HG03280 (cell line): ENCODE data around the gene CLECL1.
A peak's percentile ranks its signal among the peaks of the same experiment; 100 is the strongest.
"Not testable (repeated sequence)": the region's sequence is repeated elsewhere in the genome, so short reads cannot be mapped to it uniquely, and the experiment has no call there.

ENCODE experiments used
- ATAC-seq: cut with Tn5 transposase; IDR thresholded peaks from one replicate; pipeline ENCODE4 v1.9.1; 2021; ENCODE audit warnings: mild to moderate bottlenecking, moderate library complexity; ENCODE audit not compliant: unreplicated experiment

The CLECL1 gene

GRCh38 chr12:9725213-9725870 lies 7.6 kb downstream of the CLECL1 start:
- no peak for ATAC-seq

- ATAC-seq, result no peak
Measured at GRCh38 chr12:9724023-9724422, 8.9 kb downstream of the CLECL1 start.

- peak; percentile 59 for ATAC-seq
Measured at GRCh38 chr12:9721394-9722092, 11.4 kb downstream of the CLECL1 start.

GRCh38 chr12:9719790-9720189 lies 13.1 kb downstream of the CLECL1 start:
- no peak for ATAC-seq

- ATAC-seq, result no peak
Measured at GRCh38 chr12:9718968-9719367, 13.9 kb downstream of the CLECL1 start.

- ATAC-seq, result no peak
Measured at GRCh38 chr12:9717070-9717925, 15.6 kb downstream of the CLECL1 start.

GRCh38 chr12:9713032-9713558 lies 19.8 kb downstream of the CLECL1 start:
- peak; percentile 52 for ATAC-seq

GRCh38 chr12:9711664-9712063 lies 21.2 kb downstream of the CLECL1 start:
- no peak for ATAC-seq

GRCh38 chr12:9710584-9711375 lies 22.1 kb downstream of the CLECL1 start:
- no peak for ATAC-seq

- ATAC-seq, result no peak
Measured at GRCh38 chr12:9708853-9709252, 24.0 kb downstream of the CLECL1 start.

- ATAC-seq, result no peak
Measured at GRCh38 chr12:9707864-9708808, 24.8 kb downstream of the CLECL1 start.

- ATAC-seq, result no peak
Measured at GRCh38 chr12:9707356-9707755, 25.5 kb downstream of the CLECL1 start.

GRCh38 chr12:9706086-9706685 lies 26.7 kb downstream of the CLECL1 start:
- no peak for ATAC-seq

- ATAC-seq, result not testable (repeated sequence)
Measured at GRCh38 chr12:9704561-9704960, 28.3 kb downstream of the CLECL1 start.

GRCh38 chr12:9702255-9702654 lies 30.6 kb downstream of the CLECL1 start:
- ATAC-seq, result no peak

GRCh38 chr12:9701380-9702154 lies 31.3 kb downstream of the CLECL1 start:
- no peak for ATAC-seq

GRCh38 chr12:9700606-9700956 lies 32.3 kb downstream of the CLECL1 start:
- ATAC-seq, result no peak

- ATAC-seq, result no peak
Measured at GRCh38 chr12:9699898-9700605, 32.8 kb downstream of the CLECL1 start.
